ENCODE results near the gene CRY2. TPM values are rescaled to one million over a fixed set of nuclear protein-coding genes. Genes with fewer than 3 reads are reported as not detected.
A peak's percentile ranks its signal among the peaks of the same experiment; 100 is the strongest.

CRY2 gene
- total and polyA plus RNA-seq, 2 of the 8 experiments (the other 6 are each of a cell fraction or from before 2014, with no cell fraction given) = 8.0 to 9.4 TPM

GRCh38 chr11:45848654-45849081 is 1.4 kb downstream of the CRY2 start:
- 0 out of 4 replicates have a peak, but pooled peaks cover 0 to 5% of the 10 kb centered on the region in 2 experiments for H3K79me2 ChIP-seq (ENCODE audit: control insufficient read depth in 1 of 2, insufficient read depth in 2 of 2, low read length in 2 of 2)
- H3K36me3 ChIP-seq (ENCODE audit: control insufficient read depth in 2 of 4, insufficient read depth in 4 of 4, low read length in 3 of 4) = no peaks in the 10 kb centered on the region
- peak overlapping the region in 2 of 4 experiments; percentile 58 to 90; a peak in 4 of 8 replicates for H3K4me3 ChIP-seq (ENCODE audit: extremely low read depth in 1 of 4, insufficient read depth in 2 of 4, low read depth in 3 of 4, low read length in 4 of 4)
- FAIRE-seq (no peak), DNase-seq (ENCODE audit: low read depth in 1 of 2, low spot score in 2 of 2) (no peak)
- no peak overlapping the region for H4K91ac ChIP-seq (replicated peaks; ENCODE audit: insufficient read length, low read length)
- H3K4me1 ChIP-seq (replicated peaks in 1 of 4; ENCODE audit: control insufficient read depth in 3 of 4, insufficient read depth in 4 of 4, low read length in 3 of 4) = peaks cover 2 to 24% (median 10%) of the 10 kb centered on the region in 4 experiments; a peak in 6 of 7 replicates
- peak overlapping the region; percentile 77 to 97; a peak in 3 of 4 replicates for H3K4me2 ChIP-seq (ENCODE audit: insufficient read depth in 1 of 2, low read depth in 2 of 2, low read length in 2 of 2)
- no peak overlapping the region for H2BK120ac ChIP-seq (replicated peaks; ENCODE audit: low read depth, low read length)
- H3K18ac ChIP-seq (ENCODE audit: extremely low read depth, low read length) = no peak overlapping the region
- no peak overlapping the region for H2BK12ac ChIP-seq (ENCODE audit: low read depth, low read length)
- no peak overlapping the region for H4K8ac ChIP-seq (ENCODE audit: extremely low read depth, insufficient read depth, low read length)
- peaks cover 2% of the 10 kb centered on the region; the same call in 1 of the 2 replicates for H3K23me2 ChIP-seq (ENCODE audit: low read depth, low read length)
- H2BK20ac ChIP-seq (ENCODE audit: low read length) = no peak overlapping the region
- ChIA-PET POLR2A (ENCODE audit: partially characterized antibody) (interaction anchor here (2.2 kb wide), 1 partner anchor 13 kb away, joined by 17 read pairs; no protein-coding TSS in a partner anchor), CTCF (ENCODE audit: partially characterized antibody) (no interaction called here)
- no peak overlapping the region for H3K4ac ChIP-seq (replicated peaks; ENCODE audit: insufficient read length, low read depth, low read length)
- no peak overlapping the region for H2BK5ac ChIP-seq (ENCODE audit: low read depth, low read length)
- no peak overlapping the region for H3K56ac ChIP-seq (replicated peaks; ENCODE audit: insufficient read length, low read depth, low read length)
- no peak overlapping the region; a peak in 1 of 7 replicates for H3K9ac ChIP-seq (replicated peaks in 1 of 4; ENCODE audit: extremely low read depth in 1 of 4, low read depth in 3 of 4, low read length in 3 of 4)
- no peak overlapping the region for H2BK15ac ChIP-seq (ENCODE audit: low read length)
- H4K20me1 ChIP-seq (replicated peaks in 1 of 2; ENCODE audit: control insufficient read depth in 1 of 2, insufficient read depth in 2 of 2, low read length in 2 of 2) = peaks cover 2 to 9% of the 10 kb centered on the region in 2 experiments
- no peak overlapping the region for H3K14ac ChIP-seq (ENCODE audit: insufficient read length)
- H2AFZ ChIP-seq (ENCODE audit: low read length) = no peak overlapping the region
- H3K9me3 ChIP-seq (ENCODE audit: insufficient read depth in 2 of 2, low read depth in 1 of 2, low read length in 1 of 2) = no peaks in the 10 kb centered on the region
- no peak overlapping the region for H4K5ac ChIP-seq (ENCODE audit: insufficient read length, low read depth, low read length)
- 91% methylated on average over 8 of the region's 8 CpGs; no CpG with 5 or more reads in 1 of the 2 experiments for WGBS, 2 experiments (ENCODE audit: extremely low coverage in 1 of 2, insufficient coverage in 1 of 2, insufficient read length in 1 of 2, insufficient replicate concordance in 2 of 2, low coverage in 1 of 2, low lambda C conversion rate in 2 of 2, missing lambda C conversion rate in 1 of 2)
- peaks cover 2% of the 10 kb centered on the region; the same call in 1 of the 2 replicates for H3K79me1 ChIP-seq (ENCODE audit: low read depth, low read length)
- H3K23ac ChIP-seq (ENCODE audit: insufficient read length) = no peak overlapping the region
- no peak for TF ChIP-seq CBX8 (IDR thresholded peaks at IDR 0.05; ENCODE audit: borderline replicate concordance, low read depth, low read length)
- no peak for TF ChIP-seq CREB1 (IDR thresholded peaks at IDR 0.05)
- TF ChIP-seq JUND (IDR thresholded peaks at IDR 0.05; ENCODE audit: low read length) = no peak
- no peak for TF ChIP-seq TBP (IDR thresholded peaks at IDR 0.05; ENCODE audit: low read depth, low read length)
- H2AK5ac ChIP-seq (ENCODE audit: low read depth, low read length) = no peak overlapping the region
- H3K27me3 ChIP-seq (replicated peaks in 1 of 4; ENCODE audit: control insufficient read depth in 3 of 4, extremely low read depth in 1 of 4, insufficient read depth in 3 of 4, low read length in 3 of 4) = peaks cover 5 to 25% (median 12%) of the 10 kb centered on the region in 4 experiments; a peak in 6 of 7 replicates
- no peak overlapping the region for H3K27ac ChIP-seq (ENCODE audit: low read depth, low read length)

Data from H1 (cell line).